NCI-H345 treated with DMSO at 0.1 percent for 48 hours (cell line): ENCODE results near the gene COLEC11.
"Not testable (repeated sequence)": the region's sequence is repeated elsewhere in the genome, so short reads cannot be mapped to it uniquely, and the experiment has no call there.

ENCODE experiments used
- DNase-seq: peaks from one replicate; lab custom pipeline; 2025; ENCODE audit not compliant: unreplicated experiment; lab: John Stamatoyannopoulos, UW

Gene COLEC11

GRCh38 chr2:3622967-3623366 lies 28.1 kb downstream of the COLEC11 start:
- DNase-seq = no peak

GRCh38 chr2:3624059-3624794 lies 29.3 kb downstream of the COLEC11 start:
- DNase-seq = no peak

- DNase-seq = no peak
Observed at GRCh38 chr2:3625186-3625585, 30.3 kb downstream of the COLEC11 start.

GRCh38 chr2:3626118-3626811 lies 31.4 kb downstream of the COLEC11 start:
- no peak for DNase-seq

- DNase-seq = no peak
Observed at GRCh38 chr2:3626812-3627499, 32.0 kb downstream of the COLEC11 start.

GRCh38 chr2:3627500-3628100 lies 32.7 kb downstream of the COLEC11 start:
- DNase-seq = no peak

- no peak for DNase-seq
Observed at GRCh38 chr2:3628241-3628679, 33.3 kb downstream of the COLEC11 start.

- DNase-seq = no peak
Observed at GRCh38 chr2:3628800-3629199, 33.9 kb downstream of the COLEC11 start.

- DNase-seq = no peak
Observed at GRCh38 chr2:3630631-3631030, 35.7 kb downstream of the COLEC11 start.

GRCh38 chr2:3631161-3631850 lies 36.4 kb downstream of the COLEC11 start:
- no peak for DNase-seq

- no peak for DNase-seq
Observed at GRCh38 chr2:3631851-3632659, 37.1 kb downstream of the COLEC11 start.

- DNase-seq = no peak
Observed at GRCh38 chr2:3633089-3633981, 38.4 kb downstream of the COLEC11 start.

- DNase-seq = no peak
Observed at GRCh38 chr2:3633982-3634595, 39.2 kb downstream of the COLEC11 start.

GRCh38 chr2:3634596-3635121 lies 39.7 kb downstream of the COLEC11 start:
- DNase-seq = no peak

- DNase-seq = no peak
Observed at GRCh38 chr2:3635171-3635974, 40.5 kb downstream of the COLEC11 start.

- DNase-seq = not testable (repeated sequence)
Observed at GRCh38 chr2:3635975-3636327, 41.0 kb downstream of the COLEC11 start.

- no peak for DNase-seq
Observed at GRCh38 chr2:3636586-3637310, 41.8 kb downstream of the COLEC11 start.
